ENCODE measurements around the gene C1orf35.

C1orf35 gene

DNA sequence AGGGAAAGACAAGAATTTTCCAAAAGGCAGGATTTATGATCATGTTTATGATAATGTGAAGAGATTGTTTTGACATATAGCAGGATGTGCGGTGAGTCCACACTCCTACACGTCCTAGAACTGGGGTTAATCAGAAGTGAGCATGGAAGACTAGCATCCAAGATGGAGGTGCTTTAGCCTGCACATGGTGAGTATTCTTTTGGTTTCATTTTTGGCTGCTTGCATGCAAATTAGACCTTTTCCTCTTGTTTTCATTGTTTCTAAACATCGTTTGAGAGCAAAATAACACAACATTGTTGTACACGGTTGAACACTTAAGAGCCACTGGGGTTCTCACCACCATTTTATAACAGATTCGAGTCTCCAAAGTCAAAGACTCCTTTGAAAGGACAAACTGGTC is 22.1 kb upstream of the C1orf35 start:
- TF ChIP-seq ZFP3 (CRISPR knock-in tag; IDR thresholded peaks at IDR 0.05) (no peak), SNAI2 (CRISPR knock-in tag; IDR thresholded peaks at IDR 0.05) (no peak), OSR1 (CRISPR knock-in tag; IDR thresholded peaks at IDR 0.05) (no peak), PPARA (CRISPR knock-in tag; IDR thresholded peaks at IDR 0.05; ENCODE audit: borderline replicate concordance) (no peak), GLIS3 (CRISPR knock-in tag; IDR thresholded peaks at IDR 0.05) (no peak), ARNTL (CRISPR knock-in tag; IDR thresholded peaks at IDR 0.05; ENCODE audit: borderline replicate concordance, low read depth) (no peak), ISL1 (CRISPR knock-in tag; IDR thresholded peaks at IDR 0.05) (no peak), CSDC2 (CRISPR knock-in tag; IDR thresholded peaks at IDR 0.05) (no peak), ZC3H10 (CRISPR knock-in tag; IDR thresholded peaks at IDR 0.05) (no peak), ZNF8 (CRISPR knock-in tag; IDR thresholded peaks at IDR 0.05) (no peak), ZNF70 (CRISPR knock-in tag; IDR thresholded peaks at IDR 0.05) (no peak), RARB (CRISPR knock-in tag; IDR thresholded peaks at IDR 0.05) (no peak), BACH2 (CRISPR knock-in tag; IDR thresholded peaks at IDR 0.05; ENCODE audit: borderline replicate concordance) (no peak), TCF4 (CRISPR knock-in tag; IDR thresholded peaks at IDR 0.05; ENCODE audit: borderline replicate concordance) (no peak)
- TF ChIP-seq, protein P1, sequence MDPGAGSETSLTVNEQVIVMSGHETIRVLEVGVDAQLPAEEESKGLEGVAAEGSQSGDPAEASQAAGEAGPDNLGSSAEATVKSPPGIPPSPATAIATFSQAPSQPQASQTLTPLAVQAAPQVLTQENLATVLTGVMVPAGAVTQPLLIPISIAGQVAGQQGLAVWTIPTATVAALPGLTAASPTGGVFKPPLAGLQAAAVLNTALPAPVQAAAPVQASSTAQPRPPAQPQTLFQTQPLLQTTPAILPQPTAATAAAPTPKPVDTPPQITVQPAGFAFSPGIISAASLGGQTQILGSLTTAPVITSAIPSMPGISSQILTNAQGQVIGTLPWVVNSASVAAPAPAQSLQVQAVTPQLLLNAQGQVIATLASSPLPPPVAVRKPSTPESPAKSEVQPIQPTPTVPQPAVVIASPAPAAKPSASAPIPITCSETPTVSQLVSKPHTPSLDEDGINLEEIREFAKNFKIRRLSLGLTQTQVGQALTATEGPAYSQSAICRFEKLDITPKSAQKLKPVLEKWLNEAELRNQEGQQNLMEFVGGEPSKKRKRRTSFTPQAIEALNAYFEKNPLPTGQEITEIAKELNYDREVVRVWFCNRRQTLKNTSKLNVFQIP (CRISPR knock-in tag; IDR thresholded peaks at IDR 0.05; ENCODE audit: borderline replicate concordance, low read depth), result no peak
- TF ChIP-seq, protein P2, sequence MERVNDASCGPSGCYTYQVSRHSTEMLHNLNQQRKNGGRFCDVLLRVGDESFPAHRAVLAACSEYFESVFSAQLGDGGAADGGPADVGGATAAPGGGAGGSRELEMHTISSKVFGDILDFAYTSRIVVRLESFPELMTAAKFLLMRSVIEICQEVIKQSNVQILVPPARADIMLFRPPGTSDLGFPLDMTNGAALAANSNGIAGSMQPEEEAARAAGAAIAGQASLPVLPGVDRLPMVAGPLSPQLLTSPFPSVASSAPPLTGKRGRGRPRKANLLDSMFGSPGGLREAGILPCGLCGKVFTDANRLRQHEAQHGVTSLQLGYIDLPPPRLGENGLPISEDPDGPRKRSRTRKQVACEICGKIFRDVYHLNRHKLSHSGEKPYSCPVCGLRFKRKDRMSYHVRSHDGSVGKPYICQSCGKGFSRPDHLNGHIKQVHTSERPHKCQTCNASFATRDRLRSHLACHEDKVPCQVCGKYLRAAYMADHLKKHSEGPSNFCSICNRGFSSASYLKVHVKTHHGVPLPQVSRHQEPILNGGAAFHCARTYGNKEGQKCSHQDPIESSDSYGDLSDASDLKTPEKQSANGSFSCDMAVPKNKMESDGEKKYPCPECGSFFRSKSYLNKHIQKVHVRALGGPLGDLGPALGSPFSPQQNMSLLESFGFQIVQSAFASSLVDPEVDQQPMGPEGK (CRISPR knock-in tag; IDR thresholded peaks at IDR 0.05; ENCODE audit: borderline replicate concordance), result no peak
- TF ChIP-seq, protein P3, sequence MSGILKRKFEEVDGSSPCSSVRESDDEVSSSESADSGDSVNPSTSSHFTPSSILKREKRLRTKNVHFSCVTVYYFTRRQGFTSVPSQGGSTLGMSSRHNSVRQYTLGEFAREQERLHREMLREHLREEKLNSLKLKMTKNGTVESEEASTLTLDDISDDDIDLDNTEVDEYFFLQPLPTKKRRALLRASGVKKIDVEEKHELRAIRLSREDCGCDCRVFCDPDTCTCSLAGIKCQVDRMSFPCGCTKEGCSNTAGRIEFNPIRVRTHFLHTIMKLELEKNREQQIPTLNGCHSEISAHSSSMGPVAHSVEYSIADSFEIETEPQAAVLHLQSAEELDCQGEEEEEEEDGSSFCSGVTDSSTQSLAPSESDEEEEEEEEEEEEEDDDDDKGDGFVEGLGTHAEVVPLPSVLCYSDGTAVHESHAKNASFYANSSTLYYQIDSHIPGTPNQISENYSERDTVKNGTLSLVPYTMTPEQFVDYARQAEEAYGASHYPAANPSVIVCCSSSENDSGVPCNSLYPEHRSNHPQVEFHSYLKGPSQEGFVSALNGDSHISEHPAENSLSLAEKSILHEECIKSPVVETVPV (CRISPR knock-in tag; IDR thresholded peaks at IDR 0.05), result no peak
- TF ChIP-seq, protein P4, sequence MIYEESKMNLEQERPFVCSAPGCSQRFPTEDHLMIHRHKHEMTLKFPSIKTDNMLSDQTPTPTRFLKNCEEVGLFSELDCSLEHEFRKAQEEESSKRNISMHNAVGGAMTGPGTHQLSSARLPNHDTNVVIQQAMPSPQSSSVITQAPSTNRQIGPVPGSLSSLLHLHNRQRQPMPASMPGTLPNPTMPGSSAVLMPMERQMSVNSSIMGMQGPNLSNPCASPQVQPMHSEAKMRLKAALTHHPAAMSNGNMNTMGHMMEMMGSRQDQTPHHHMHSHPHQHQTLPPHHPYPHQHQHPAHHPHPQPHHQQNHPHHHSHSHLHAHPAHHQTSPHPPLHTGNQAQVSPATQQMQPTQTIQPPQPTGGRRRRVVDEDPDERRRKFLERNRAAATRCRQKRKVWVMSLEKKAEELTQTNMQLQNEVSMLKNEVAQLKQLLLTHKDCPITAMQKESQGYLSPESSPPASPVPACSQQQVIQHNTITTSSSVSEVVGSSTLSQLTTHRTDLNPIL (CRISPR knock-in tag; IDR thresholded peaks at IDR 0.05; ENCODE audit: low read depth), result no peak
- ATAC-seq, result no peak

DNA sequence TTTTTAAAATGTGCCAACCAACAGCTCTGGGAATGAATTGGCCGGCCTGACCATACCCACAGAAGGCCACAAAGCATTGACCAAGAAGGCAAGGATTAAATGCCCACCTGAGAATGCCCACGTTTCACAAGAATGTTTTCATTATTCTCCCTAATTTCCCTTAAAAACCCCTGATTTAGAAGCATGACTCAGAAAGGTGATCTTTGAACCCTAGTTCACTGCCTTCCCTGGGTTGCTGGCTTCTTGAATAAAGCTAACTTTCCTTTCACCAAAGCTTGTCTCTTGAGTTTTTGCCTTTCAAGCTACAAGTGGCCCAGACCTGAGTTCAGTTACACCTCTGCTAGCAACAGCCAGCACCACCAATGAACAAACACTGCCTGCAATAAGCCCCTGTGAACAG is 20.4 kb upstream of the C1orf35 start:
- TF ChIP-seq PPARA (CRISPR knock-in tag; IDR thresholded peaks at IDR 0.05; ENCODE audit: borderline replicate concordance), result no peak
- no peak for TF ChIP-seq ZNF8 (CRISPR knock-in tag; IDR thresholded peaks at IDR 0.05)
- TF ChIP-seq, protein P1 (CRISPR knock-in tag; IDR thresholded peaks at IDR 0.05; ENCODE audit: borderline replicate concordance, low read depth), result no peak
- TF ChIP-seq, protein P2 (CRISPR knock-in tag; IDR thresholded peaks at IDR 0.05; ENCODE audit: borderline replicate concordance), result no peak
- TF ChIP-seq, protein P5, sequence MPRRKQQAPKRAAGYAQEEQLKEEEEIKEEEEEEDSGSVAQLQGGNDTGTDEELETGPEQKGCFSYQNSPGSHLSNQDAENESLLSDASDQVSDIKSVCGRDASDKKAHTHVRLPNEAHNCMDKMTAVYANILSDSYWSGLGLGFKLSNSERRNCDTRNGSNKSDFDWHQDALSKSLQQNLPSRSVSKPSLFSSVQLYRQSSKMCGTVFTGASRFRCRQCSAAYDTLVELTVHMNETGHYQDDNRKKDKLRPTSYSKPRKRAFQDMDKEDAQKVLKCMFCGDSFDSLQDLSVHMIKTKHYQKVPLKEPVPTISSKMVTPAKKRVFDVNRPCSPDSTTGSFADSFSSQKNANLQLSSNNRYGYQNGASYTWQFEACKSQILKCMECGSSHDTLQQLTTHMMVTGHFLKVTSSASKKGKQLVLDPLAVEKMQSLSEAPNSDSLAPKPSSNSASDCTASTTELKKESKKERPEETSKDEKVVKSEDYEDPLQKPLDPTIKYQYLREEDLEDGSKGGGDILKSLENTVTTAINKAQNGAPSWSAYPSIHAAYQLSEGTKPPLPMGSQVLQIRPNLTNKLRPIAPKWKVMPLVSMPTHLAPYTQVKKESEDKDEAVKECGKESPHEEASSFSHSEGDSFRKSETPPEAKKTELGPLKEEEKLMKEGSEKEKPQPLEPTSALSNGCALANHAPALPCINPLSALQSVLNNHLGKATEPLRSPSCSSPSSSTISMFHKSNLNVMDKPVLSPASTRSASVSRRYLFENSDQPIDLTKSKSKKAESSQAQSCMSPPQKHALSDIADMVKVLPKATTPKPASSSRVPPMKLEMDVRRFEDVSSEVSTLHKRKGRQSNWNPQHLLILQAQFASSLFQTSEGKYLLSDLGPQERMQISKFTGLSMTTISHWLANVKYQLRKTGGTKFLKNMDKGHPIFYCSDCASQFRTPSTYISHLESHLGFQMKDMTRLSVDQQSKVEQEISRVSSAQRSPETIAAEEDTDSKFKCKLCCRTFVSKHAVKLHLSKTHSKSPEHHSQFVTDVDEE (CRISPR knock-in tag; IDR thresholded peaks at IDR 0.05), result no peak
- no peak for TF ChIP-seq SNAI2 (CRISPR knock-in tag; IDR thresholded peaks at IDR 0.05)
- TF ChIP-seq CSDC2 (CRISPR knock-in tag; IDR thresholded peaks at IDR 0.05), result no peak
- no peak for TF ChIP-seq ZFP3 (CRISPR knock-in tag; IDR thresholded peaks at IDR 0.05)
- TF ChIP-seq RARB (CRISPR knock-in tag; IDR thresholded peaks at IDR 0.05), result no peak
- TF ChIP-seq, protein P3 (CRISPR knock-in tag; IDR thresholded peaks at IDR 0.05), result no peak
- TF ChIP-seq TCF4 (CRISPR knock-in tag; IDR thresholded peaks at IDR 0.05; ENCODE audit: borderline replicate concordance), result no peak
- TF ChIP-seq, protein P4 (CRISPR knock-in tag; IDR thresholded peaks at IDR 0.05; ENCODE audit: low read depth), result no peak
- TF ChIP-seq GLIS3 (CRISPR knock-in tag; IDR thresholded peaks at IDR 0.05), result no peak
- no peak for TF ChIP-seq OSR1 (CRISPR knock-in tag; IDR thresholded peaks at IDR 0.05)
- no peak for TF ChIP-seq ESRRG (CRISPR knock-in tag; IDR thresholded peaks at IDR 0.05)
- no peak for TF ChIP-seq ZNF70 (CRISPR knock-in tag; IDR thresholded peaks at IDR 0.05)
- TF ChIP-seq ZNF565 (CRISPR knock-in tag; conservative IDR thresholded peaks at IDR 0.05; ENCODE audit: low read depth), result no peak
- ATAC-seq, result no peak
